NCI-H128 (cell line): ENCODE data around the gene KCNK5.

ENCODE experiments used
- DNase-seq: peaks from one replicate; lab custom pipeline; 2025; ENCODE audit not compliant: unreplicated experiment; lab: John Stamatoyannopoulos, UW

Gene KCNK5

GRCh38 chr6:39240155-39240757 lies 11.0 kb upstream of the KCNK5 start:
- no peak for DNase-seq

GRCh38 chr6:39239527-39240154 lies 10.4 kb upstream of the KCNK5 start:
- DNase-seq, result no peak

- DNase-seq, result no peak
Measured at GRCh38 chr6:39236742-39237141, 7.5 kb upstream of the KCNK5 start.

GRCh38 chr6:39233333-39233732 lies 4.1 kb upstream of the KCNK5 start:
- DNase-seq, result no peak

- no peak for DNase-seq
Measured at GRCh38 chr6:39231521-39232243, 2.4 kb upstream of the KCNK5 start.

GRCh38 chr6:39230654-39231035 lies 1.4 kb upstream of the KCNK5 start:
- DNase-seq, result no peak

GRCh38 chr6:39228111-39228971 lies 934 bp downstream of the KCNK5 start:
- no peak for DNase-seq

GRCh38 chr6:39227476-39227875 lies 1.8 kb downstream of the KCNK5 start:
- no peak for DNase-seq

- no peak for DNase-seq
Measured at GRCh38 chr6:39226639-39227329, 2.5 kb downstream of the KCNK5 start.

- no peak for DNase-seq
Measured at GRCh38 chr6:39225946-39226437, 3.3 kb downstream of the KCNK5 start.

GRCh38 chr6:39225543-39225942 lies 3.7 kb downstream of the KCNK5 start:
- no peak for DNase-seq

- DNase-seq, result no peak
Measured at GRCh38 chr6:39224523-39225182, 4.6 kb downstream of the KCNK5 start.

- no peak for DNase-seq
Measured at GRCh38 chr6:39224011-39224410, 5.3 kb downstream of the KCNK5 start.

- no peak for DNase-seq
Measured at GRCh38 chr6:39223555-39223954, 5.7 kb downstream of the KCNK5 start.

GRCh38 chr6:39223061-39223460 lies 6.2 kb downstream of the KCNK5 start:
- DNase-seq, result no peak

GRCh38 chr6:39221779-39222641 lies 7.3 kb downstream of the KCNK5 start:
- no peak for DNase-seq

GRCh38 chr6:39221115-39221514 lies 8.2 kb downstream of the KCNK5 start:
- no peak for DNase-seq

GRCh38 chr6:39218868-39219567 lies 10.3 kb downstream of the KCNK5 start:
- DNase-seq, result no peak
